DOHH2 (cell line): Measurements from ENCODE around the gene XPO6.

Experiments used
- EZH2phosphoT487 ChIP-seq: fragments of 200-600 bp; sonication (generic); IDR thresholded peaks from 2 replicates; pipeline ENCODE4 v1.6.1; 2017; ENCODE audit warnings: borderline replicate concordance, mild to moderate bottlenecking, antibody characterized with exemption, low read length, moderate library complexity, mixed read lengths
- TF ChIP-seq, protein P1 (sequence below): fragments of 200-600 bp; sonication (generic); IDR thresholded peaks from one replicate; pipeline ENCODE4 v1.5.1; 2014; ENCODE audit warnings: antibody characterized with exemption, mild to moderate bottlenecking, low read depth, low read length; ENCODE audit not compliant: poor library complexity, severe bottlenecking

DNA sequence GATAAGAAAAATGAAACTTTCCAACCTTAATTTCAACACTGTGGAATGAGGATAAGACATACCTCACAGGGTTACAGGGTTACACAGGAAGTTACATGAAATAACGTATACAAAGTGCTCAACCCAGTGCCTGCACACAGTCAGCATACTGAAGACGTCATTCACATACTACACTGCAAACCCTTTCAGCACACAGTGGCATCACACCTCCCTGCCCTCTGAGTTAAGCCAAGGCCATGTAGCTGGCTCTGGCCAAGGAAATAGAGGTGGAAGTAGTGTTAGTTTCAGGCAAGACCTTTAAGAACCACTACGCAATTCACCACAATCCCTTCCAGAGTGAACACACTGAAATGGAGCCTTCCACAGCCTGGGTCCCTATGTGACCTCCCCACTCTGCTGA, 101.7 kb downstream of the XPO6 start:
- TF ChIP-seq, protein P1, sequence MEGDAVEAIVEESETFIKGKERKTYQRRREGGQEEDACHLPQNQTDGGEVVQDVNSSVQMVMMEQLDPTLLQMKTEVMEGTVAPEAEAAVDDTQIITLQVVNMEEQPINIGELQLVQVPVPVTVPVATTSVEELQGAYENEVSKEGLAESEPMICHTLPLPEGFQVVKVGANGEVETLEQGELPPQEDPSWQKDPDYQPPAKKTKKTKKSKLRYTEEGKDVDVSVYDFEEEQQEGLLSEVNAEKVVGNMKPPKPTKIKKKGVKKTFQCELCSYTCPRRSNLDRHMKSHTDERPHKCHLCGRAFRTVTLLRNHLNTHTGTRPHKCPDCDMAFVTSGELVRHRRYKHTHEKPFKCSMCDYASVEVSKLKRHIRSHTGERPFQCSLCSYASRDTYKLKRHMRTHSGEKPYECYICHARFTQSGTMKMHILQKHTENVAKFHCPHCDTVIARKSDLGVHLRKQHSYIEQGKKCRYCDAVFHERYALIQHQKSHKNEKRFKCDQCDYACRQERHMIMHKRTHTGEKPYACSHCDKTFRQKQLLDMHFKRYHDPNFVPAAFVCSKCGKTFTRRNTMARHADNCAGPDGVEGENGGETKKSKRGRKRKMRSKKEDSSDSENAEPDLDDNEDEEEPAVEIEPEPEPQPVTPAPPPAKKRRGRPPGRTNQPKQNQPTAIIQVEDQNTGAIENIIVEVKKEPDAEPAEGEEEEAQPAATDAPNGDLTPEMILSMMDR: no peak
- no peak for TF ChIP-seq EZH2phosphoT487
